ENCODE data around the gene FRMPD4.

Gene FRMPD4

GRCh38 chrX:12360383-12360782 lies 222.1 kb downstream of the FRMPD4 start:
- H3K4me3 ChIP-seq (ENCODE audit: control insufficient read depth, low read depth, low read length): no peak overlapping the region
- peak; percentile 47 for DNase-seq (ENCODE audit: low read depth)
- no peak for TF ChIP-seq CTCF (IDR thresholded peaks at IDR 0.05; ENCODE audit: control insufficient read depth, insufficient read depth, low read depth, low read length, missing control alignments)

- DNase-seq (ENCODE audit: low read depth): peak; percentile 14
- H3K4me3 ChIP-seq (ENCODE audit: control insufficient read depth, low read depth, low read length): no peak overlapping the region
- TF ChIP-seq CTCF (IDR thresholded peaks at IDR 0.05; ENCODE audit: control insufficient read depth, insufficient read depth, low read depth, low read length, missing control alignments): no peak
Observed at GRCh38 chrX:12360986-12361598, 222.8 kb downstream of the FRMPD4 start.

GRCh38 chrX:12363216-12363615 lies 224.9 kb downstream of the FRMPD4 start:
- no peak for DNase-seq (ENCODE audit: low read depth)
- no peak for TF ChIP-seq CTCF (IDR thresholded peaks at IDR 0.05; ENCODE audit: control insufficient read depth, insufficient read depth, low read depth, low read length, missing control alignments)
- no peak overlapping the region for H3K4me3 ChIP-seq (ENCODE audit: control insufficient read depth, low read depth, low read length)

GRCh38 chrX:12366440-12366839 lies 228.2 kb downstream of the FRMPD4 start:
- no peak overlapping the region for H3K4me3 ChIP-seq (ENCODE audit: control insufficient read depth, low read depth, low read length)
- DNase-seq (ENCODE audit: low read depth): no peak
- TF ChIP-seq CTCF (IDR thresholded peaks at IDR 0.05; ENCODE audit: control insufficient read depth, insufficient read depth, low read depth, low read length, missing control alignments): no peak

GRCh38 chrX:12367254-12367653 lies 229.0 kb downstream of the FRMPD4 start:
- DNase-seq (ENCODE audit: low read depth): no peak
- TF ChIP-seq CTCF (IDR thresholded peaks at IDR 0.05; ENCODE audit: control insufficient read depth, insufficient read depth, low read depth, low read length, missing control alignments): no peak
- H3K4me3 ChIP-seq (ENCODE audit: control insufficient read depth, low read depth, low read length): no peak overlapping the region

GRCh38 chrX:12370497-12370986 lies 232.3 kb downstream of the FRMPD4 start:
- no peak for TF ChIP-seq CTCF (IDR thresholded peaks at IDR 0.05; ENCODE audit: control insufficient read depth, insufficient read depth, low read depth, low read length, missing control alignments)
- DNase-seq (ENCODE audit: low read depth): peak; percentile 82
- no peak overlapping the region for H3K4me3 ChIP-seq (ENCODE audit: control insufficient read depth, low read depth, low read length)
